ENCODE measurements around the gene NOP9.

The NOP9 gene

GRCh38 chr14:24342889-24343288 is 43.2 kb downstream of the NOP9 start:
- no peak for DNase-seq (ENCODE audit: low read depth)
- no peak overlapping the region for H3K4me3 ChIP-seq (ENCODE audit: low read depth, low read length)
- no peak for TF ChIP-seq CTCF (IDR thresholded peaks at IDR 0.05; ENCODE audit: control insufficient read depth, extremely low read depth, insufficient read depth)

- DNase-seq (ENCODE audit: low read depth): no peak
- TF ChIP-seq CTCF (IDR thresholded peaks at IDR 0.05; ENCODE audit: control insufficient read depth, extremely low read depth, insufficient read depth): no peak
Observed at GRCh38 chr14:24343795-24344660, 44.4 kb downstream of the NOP9 start.

GRCh38 chr14:24347134-24347533 is 47.5 kb downstream of the NOP9 start:
- TF ChIP-seq CTCF (IDR thresholded peaks at IDR 0.05; ENCODE audit: control insufficient read depth, extremely low read depth, insufficient read depth): no peak
- DNase-seq (ENCODE audit: low read depth): no peak
- no peak overlapping the region for H3K4me3 ChIP-seq (ENCODE audit: low read depth, low read length)

More at GRCh38 chr14:24343795-24344660, 44.4 kb downstream of the NOP9 start:
- no peak overlapping the region for H3K4me3 ChIP-seq (ENCODE audit: low read depth, low read length)

GRCh38 chr14:24348186-24348585 is 48.5 kb downstream of the NOP9 start:
- no peak for TF ChIP-seq CTCF (IDR thresholded peaks at IDR 0.05; ENCODE audit: control insufficient read depth, extremely low read depth, insufficient read depth)

GRCh38 chr14:24349742-24350141 is 50.1 kb downstream of the NOP9 start:
- no peak for DNase-seq (ENCODE audit: low read depth)
- no peak overlapping the region for H3K4me3 ChIP-seq (ENCODE audit: low read depth, low read length)
- TF ChIP-seq CTCF (IDR thresholded peaks at IDR 0.05; ENCODE audit: control insufficient read depth, extremely low read depth, insufficient read depth): no peak

More at GRCh38 chr14:24348186-24348585, 48.5 kb downstream of the NOP9 start:
- no peak overlapping the region for H3K4me3 ChIP-seq (ENCODE audit: low read depth, low read length)
- no peak for DNase-seq (ENCODE audit: low read depth)

- H3K4me3 ChIP-seq (ENCODE audit: low read depth, low read length): no peak overlapping the region
- no peak for TF ChIP-seq CTCF (IDR thresholded peaks at IDR 0.05; ENCODE audit: control insufficient read depth, extremely low read depth, insufficient read depth)
- DNase-seq (ENCODE audit: low read depth): no peak
Observed at GRCh38 chr14:24351517-24351916, 51.9 kb downstream of the NOP9 start.
